Stimulated activated memory B cell treated with anti-CD40 and anti-IgM and Interleukin-4, amounts not matched to agents 10 μg/mL and 1 μg/mL and 100 μg/mL, for 72 hours (primary cell): Measurements from ENCODE around the gene DQX1.

Experiments
- ATAC-seq: fragments of 150-1000 bp; cut with Tn5 transposase; 2 replicates; pipeline ENCODE4 v1.10.0; 2021
- H3K27ac Mint-ChIP-seq: one replicate; pipeline ENCODE4 v1.8.0; 2022; ENCODE audit warnings: mild to moderate bottlenecking, mixed read lengths
- H3K27me3 Mint-ChIP-seq: one replicate; pipeline ENCODE4 v1.8.0; 2022; ENCODE audit warnings: mixed read lengths
- H3K36me3 Mint-ChIP-seq: one replicate; pipeline ENCODE4 v1.8.0; 2022; ENCODE audit warnings: mixed read lengths
- H3K4me1 Mint-ChIP-seq: one replicate; pipeline ENCODE4 v1.8.0; 2022; ENCODE audit warnings: mixed read lengths
- H3K4me3 Mint-ChIP-seq: one replicate; pipeline ENCODE4 v1.8.0; 2022; ENCODE audit warnings: mild to moderate bottlenecking, moderate library complexity, mixed read lengths
- H3K9me3 Mint-ChIP-seq: one replicate; pipeline ENCODE4 v1.8.0; 2022; ENCODE audit warnings: mixed read lengths

The DQX1 gene

GRCh38 chr2:74512744-74513604, 13.1 kb downstream of the DQX1 start:
- Mint-ChIP-seq H3K27ac (no peak overlapping the region), H3K4me1 (peaks cover 29% of the 10 kb centered on the region), H3K9me3 (no peaks in the 10 kb centered on the region), H3K4me3 (no peak overlapping the region), H3K27me3 (peaks cover 57% of the 10 kb centered on the region), H3K36me3 (no peaks in the 10 kb centered on the region)
- ATAC-seq: no peak

DNA sequence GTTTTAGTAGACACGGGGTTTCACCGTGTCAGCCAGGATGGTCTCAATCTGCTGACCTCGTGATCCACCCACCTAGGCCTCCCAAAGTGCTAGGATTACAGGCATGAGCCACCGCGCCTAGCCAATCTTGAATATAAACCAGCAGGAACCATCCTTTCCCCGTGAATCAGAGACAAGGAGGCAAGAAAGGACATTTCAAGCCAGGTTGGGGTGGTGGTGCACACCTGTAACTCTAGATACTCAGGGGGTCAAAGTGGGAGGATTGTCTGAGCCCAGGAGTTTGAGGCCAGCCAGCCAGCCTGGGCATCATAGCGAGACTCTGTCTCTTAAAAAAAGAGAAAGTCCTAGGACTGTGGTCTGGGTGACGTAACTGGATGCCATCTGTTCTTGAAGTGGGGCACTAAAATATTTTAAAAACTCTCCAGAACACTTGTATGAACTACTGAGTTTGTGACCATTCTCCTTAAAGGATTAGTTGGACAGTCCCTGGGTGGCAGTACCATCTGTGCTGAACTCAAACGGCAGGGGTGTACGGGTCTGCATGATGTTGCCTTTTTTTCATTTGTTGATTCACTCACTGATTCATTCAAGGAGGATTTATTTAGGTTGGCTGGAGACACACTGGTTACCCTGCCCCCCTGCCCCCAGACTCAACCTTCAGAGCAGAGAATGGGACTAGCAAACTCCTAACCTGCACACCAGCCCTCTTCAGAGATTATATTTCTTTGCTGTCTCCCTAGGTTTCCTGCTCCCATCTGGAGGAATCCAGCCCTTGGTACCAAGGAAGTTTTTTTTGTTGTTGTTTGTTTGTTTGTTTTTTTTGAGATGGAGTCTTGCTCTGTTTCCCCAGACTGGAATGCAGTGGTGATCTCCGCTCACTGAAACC, 14.7 kb downstream of the DQX1 start:
- peaks cover 40% of the 10 kb centered on the region for H3K27me3 Mint-ChIP-seq
- H3K4me1 Mint-ChIP-seq: peaks cover 33% of the 10 kb centered on the region
- H3K4me3 Mint-ChIP-seq: no peak overlapping the region
- no peaks in the 10 kb centered on the region for H3K9me3 Mint-ChIP-seq
- peaks cover 4% of the 10 kb centered on the region for H3K36me3 Mint-ChIP-seq
- no peak overlapping the region for H3K27ac Mint-ChIP-seq
- ATAC-seq: no peak

- H3K36me3 Mint-ChIP-seq: peaks cover 12% of the 10 kb centered on the region
- ATAC-seq: no peak
- no peak overlapping the region for H3K4me3 Mint-ChIP-seq
- no peaks in the 10 kb centered on the region for H3K9me3 Mint-ChIP-seq
- H3K4me1 Mint-ChIP-seq: peaks cover 32% of the 10 kb centered on the region
- H3K27me3 Mint-ChIP-seq: peaks cover 30% of the 10 kb centered on the region
- no peak overlapping the region for H3K27ac Mint-ChIP-seq
These were observed 15.8 kb downstream of the DQX1 start for GRCh38 chr2:74510272-74510671.

GRCh38 chr2:74507926-74508520, 18.0 kb downstream of the DQX1 start:
- peak overlapping the region; percentile 89 for H3K4me3 Mint-ChIP-seq
- peak; percentile 22 for ATAC-seq
- peaks cover 26% of the 10 kb centered on the region for H3K27me3 Mint-ChIP-seq
- peak overlapping the region; percentile 97 for H3K27ac Mint-ChIP-seq
- no peaks in the 10 kb centered on the region for H3K9me3 Mint-ChIP-seq
- H3K4me1 Mint-ChIP-seq: peaks cover 47% of the 10 kb centered on the region
- peaks cover 24% of the 10 kb centered on the region for H3K36me3 Mint-ChIP-seq

DNA sequence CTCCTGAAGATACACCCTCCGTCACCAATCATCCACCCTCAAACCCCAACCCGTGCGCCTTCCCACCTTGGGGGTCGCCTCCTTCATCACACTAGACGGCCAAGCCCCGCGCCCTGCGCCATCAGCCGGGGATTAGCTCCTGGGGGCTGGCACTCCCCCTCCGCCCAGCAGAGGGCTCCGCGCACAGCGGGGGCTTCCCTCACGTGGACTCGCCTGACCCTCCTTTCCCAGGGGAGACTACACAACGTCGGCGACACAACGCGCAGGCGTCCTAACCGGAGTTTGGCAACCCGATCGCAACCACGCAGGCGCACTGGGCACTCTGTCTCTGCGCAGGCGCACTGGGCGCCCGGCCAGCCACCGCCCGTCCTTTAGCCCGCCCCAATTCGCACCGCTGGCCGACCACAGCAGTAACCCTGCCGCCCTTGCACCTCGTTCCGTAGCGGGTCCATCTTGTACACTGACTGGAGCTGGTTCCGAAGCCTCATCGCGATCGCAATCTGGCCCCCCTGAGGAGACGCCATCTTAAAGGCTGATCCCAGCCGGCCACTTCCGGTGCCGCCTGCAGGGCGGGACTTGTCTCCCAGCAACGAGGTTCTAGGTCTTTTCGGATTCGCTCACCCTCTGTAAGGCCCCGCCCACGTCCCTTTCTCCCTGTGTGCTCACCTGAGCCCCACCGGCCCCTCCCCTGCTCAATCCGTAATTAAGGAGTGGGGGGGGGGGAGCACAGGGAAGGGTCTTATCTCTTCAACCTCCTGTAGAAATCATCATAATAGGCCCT, 18.7 kb downstream of the DQX1 start, which contains the start of gene PCGF1:
Gene PCGF1, minus strand, starts transcription at position 551 of the 781 bp plus-strand sequence. Its CDS starts 27 bp downstream, at position 524.
- ATAC-seq: peak; percentile 95
- peaks cover 20% of the 10 kb centered on the region for H3K27me3 Mint-ChIP-seq
- peak within 1 kb of the TSS; percentile 89 for H3K4me3 Mint-ChIP-seq
- H3K4me1 Mint-ChIP-seq: peaks cover 53% of the 10 kb centered on the region
- peaks cover 24% of the 10 kb centered on the region for H3K36me3 Mint-ChIP-seq
- H3K9me3 Mint-ChIP-seq: no peaks in the 10 kb centered on the region
- H3K27ac Mint-ChIP-seq: peak within 1 kb of the TSS; percentile 97

GRCh38 chr2:74505448-74506246, 20.4 kb downstream of the DQX1 start:
- Mint-ChIP-seq H3K9me3 (no peaks in the 10 kb centered on the region), H3K36me3 (peaks cover 24% of the 10 kb centered on the region), H3K27me3 (peaks cover 28% of the 10 kb centered on the region), H3K27ac (peak overlapping the region; percentile 80), H3K4me3 (no peak overlapping the region), H3K4me1 (peaks cover 63% of the 10 kb centered on the region)
- no peak for ATAC-seq

DNA sequence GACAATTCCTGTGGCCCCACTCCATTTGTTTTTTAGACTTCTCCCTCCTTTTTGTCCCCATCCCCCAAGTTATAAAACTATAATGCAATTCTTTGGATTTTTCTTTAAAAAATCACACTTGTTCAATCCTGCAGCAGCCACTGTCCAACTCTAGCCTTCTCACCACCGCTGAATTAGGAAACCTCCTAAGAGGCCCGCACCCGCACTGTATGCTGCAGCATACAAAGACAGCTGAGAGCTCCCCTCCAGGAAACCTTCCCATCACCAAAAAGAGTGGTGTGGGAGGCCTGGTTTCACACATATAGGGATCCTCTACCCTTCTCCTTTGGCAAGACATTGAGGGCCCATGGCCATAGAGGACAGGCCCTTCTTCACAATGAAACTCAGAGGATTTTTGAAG, 21.4 kb downstream of the DQX1 start:
- peaks cover 39% of the 10 kb centered on the region for H3K27me3 Mint-ChIP-seq
- peaks cover 24% of the 10 kb centered on the region for H3K36me3 Mint-ChIP-seq
- peak overlapping the region; percentile 80 for H3K27ac Mint-ChIP-seq
- H3K4me3 Mint-ChIP-seq: peak overlapping the region; percentile 76
- peaks cover 70% of the 10 kb centered on the region for H3K4me1 Mint-ChIP-seq
- no peaks in the 10 kb centered on the region for H3K9me3 Mint-ChIP-seq
- no peak for ATAC-seq

DNA sequence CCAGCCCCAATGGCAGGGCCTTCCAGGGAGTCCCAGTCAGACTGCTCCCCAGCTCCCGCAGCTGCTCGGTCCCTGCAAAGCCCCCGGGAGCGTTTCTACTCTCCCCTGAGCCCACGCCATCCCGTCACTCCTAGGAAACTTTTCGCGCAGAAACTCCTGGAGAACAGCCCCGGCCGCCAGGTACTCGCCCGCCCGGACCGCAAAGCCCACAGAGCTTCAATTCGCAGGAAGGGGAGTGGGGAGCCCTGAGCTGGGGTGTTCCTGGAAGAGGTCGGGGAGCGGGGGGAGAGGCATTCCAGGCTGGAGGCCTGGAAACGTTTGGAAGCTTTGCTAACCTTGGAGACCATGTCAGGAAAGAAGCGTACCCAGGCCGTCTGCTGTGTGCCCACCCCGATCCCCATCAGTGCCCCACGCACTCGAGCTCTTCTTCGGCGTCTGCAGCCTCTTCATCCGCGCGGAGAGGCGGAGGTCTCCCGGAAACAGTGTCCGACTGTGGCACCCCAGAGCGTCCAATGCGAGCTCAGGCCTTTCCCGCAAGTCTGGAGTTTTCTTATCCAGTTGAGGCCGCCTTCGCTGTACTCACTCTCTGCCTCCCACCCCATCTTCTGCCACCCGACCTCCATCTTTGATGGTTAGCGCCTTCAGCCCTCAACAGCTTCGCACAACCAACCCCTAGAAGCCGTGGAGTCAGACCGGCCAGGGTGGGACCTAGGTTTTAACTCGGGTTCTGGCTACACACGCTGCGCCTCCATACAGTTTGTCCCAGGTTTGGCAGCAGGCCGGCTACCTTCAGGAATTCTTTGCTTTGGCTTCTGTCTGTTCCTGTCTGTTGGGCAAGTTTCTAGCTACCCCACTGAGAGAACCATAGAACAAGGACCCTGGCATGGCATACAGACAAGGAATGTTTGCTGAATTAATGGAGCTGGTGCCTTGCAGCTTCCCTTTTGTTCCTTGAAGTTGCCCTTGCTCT, 22.2 kb downstream of the DQX1 start:
- no peak for ATAC-seq
- peaks cover 47% of the 10 kb centered on the region for H3K27me3 Mint-ChIP-seq
- peak overlapping the region; percentile 76 for H3K4me3 Mint-ChIP-seq
- H3K27ac Mint-ChIP-seq: peak overlapping the region; percentile 80
- H3K4me1 Mint-ChIP-seq: peaks cover 76% of the 10 kb centered on the region
- H3K36me3 Mint-ChIP-seq: peaks cover 24% of the 10 kb centered on the region
- H3K9me3 Mint-ChIP-seq: no peaks in the 10 kb centered on the region

DNA sequence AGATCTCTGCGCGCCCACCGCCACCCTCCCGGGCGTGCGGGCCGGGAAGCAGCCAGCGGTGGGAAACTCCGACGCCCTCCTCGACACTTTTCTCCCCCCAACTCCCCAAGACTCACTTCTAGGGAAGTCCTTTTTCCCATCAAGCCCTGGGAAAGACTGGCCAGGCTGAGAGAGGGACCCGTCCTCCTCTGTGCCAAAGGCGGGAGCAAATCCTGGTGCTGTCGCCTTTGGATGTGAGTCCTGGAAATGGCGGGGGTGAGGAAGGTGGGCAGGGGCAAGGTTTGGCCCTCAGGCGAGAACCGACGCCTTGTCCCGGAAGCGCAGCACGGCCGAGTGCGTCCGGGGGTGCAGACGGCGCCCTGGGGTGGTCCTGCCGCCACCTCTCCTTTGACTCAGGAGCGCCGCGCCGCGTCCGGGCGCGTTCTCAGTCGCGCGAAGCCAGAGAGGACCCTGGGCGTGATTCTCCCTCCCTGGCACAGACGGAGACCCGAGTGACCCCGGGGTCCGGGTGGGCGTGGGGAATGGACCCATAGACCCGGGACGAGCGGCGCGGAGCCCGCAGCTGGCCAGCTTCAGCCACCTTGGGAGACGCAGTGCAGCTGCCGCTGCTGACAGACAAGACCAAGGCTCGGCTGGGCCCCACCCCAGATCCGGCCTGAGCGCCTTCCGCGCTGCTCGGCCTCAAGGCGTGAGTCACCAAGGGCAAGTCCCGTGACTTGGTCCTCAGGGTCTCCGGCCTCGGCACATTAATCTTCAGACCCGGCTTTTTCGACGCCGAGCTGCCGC, 23.1 kb downstream of the DQX1 start:
- Mint-ChIP-seq H3K36me3 (peaks cover 24% of the 10 kb centered on the region), H3K9me3 (no peaks in the 10 kb centered on the region), H3K4me1 (peaks cover 76% of the 10 kb centered on the region)

DNA sequence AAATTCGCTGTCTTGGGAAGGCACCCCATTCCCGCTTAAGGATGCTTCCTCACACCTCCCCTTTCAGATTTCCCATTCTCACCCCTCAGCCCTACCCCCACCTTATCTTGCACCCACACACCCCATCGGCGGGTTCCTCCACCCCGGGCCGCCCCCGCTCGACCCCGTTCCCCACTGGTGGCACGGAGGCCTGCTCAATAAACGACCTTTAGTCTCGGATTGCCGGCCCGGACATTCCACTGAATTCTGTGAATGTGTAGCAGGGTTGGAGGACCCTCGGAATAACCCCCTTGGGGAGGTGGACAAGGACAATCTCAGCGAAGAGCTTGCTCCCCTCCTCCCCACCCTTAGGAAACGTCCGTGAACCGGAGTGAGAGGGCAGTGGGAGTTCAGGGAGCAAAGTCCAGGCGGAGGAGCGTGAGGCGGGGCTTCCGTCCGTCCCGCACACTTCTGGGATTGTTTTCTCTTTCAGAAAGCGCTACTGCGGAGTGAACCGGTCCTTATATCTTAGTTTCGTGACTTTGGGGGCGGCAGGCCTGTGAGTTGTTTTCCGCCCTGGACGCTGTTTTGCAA, 23.8 kb downstream of the DQX1 start:
- no peak for ATAC-seq
- peaks cover 62% of the 10 kb centered on the region for H3K27me3 Mint-ChIP-seq
- H3K4me3 Mint-ChIP-seq: peak overlapping the region; percentile 76
- no peaks in the 10 kb centered on the region for H3K9me3 Mint-ChIP-seq
- peaks cover 24% of the 10 kb centered on the region for H3K36me3 Mint-ChIP-seq
- H3K4me1 Mint-ChIP-seq: peaks cover 81% of the 10 kb centered on the region
- H3K27ac Mint-ChIP-seq: peak overlapping the region; percentile 80

More for the DNA sequence above, 23.1 kb downstream of the DQX1 start:
- peak overlapping the region; percentile 80 for H3K27ac Mint-ChIP-seq
- H3K4me3 Mint-ChIP-seq: peak overlapping the region; percentile 76
- peaks cover 56% of the 10 kb centered on the region for H3K27me3 Mint-ChIP-seq
- peak; percentile 61 for ATAC-seq

DNA sequence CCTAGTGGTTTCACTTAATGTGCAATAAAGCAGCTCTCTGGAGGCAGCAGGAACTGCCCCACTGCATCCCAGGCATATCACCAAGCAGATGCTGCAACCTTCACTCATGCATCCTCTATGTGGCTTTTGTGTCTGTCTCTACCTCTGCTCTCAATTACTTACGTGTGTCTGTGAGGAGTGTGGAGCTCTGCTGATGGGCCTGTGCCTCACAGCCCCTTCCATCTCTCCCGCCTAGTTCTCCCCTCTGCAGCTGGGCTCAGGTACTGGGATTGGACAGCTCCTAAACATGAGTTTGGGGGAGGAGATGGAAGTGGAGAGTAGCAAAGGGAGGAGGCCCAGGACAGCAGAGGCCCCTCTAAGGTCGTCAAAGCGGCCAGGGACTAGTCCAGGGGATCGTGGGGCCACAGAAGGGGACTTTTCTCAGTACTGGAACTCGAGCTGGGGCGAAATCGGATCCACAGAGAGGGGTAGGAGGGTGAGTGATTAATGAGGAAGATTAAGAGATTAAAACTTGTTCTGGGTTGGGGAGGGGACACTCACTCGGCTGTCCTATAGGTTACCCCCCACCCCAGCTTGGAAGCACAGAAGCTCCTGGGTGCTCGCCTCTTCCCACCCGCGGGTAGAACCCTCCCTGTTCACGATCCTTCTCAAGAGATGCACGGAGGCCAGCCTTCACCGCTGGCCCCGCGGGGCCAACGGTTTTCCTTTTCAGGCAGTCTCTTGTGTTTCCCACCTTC, 24.5 kb downstream of the DQX1 start:
- no peak for ATAC-seq
- H3K4me3 Mint-ChIP-seq: peak overlapping the region; percentile 55
- peaks cover 62% of the 10 kb centered on the region for H3K27me3 Mint-ChIP-seq

DNA sequence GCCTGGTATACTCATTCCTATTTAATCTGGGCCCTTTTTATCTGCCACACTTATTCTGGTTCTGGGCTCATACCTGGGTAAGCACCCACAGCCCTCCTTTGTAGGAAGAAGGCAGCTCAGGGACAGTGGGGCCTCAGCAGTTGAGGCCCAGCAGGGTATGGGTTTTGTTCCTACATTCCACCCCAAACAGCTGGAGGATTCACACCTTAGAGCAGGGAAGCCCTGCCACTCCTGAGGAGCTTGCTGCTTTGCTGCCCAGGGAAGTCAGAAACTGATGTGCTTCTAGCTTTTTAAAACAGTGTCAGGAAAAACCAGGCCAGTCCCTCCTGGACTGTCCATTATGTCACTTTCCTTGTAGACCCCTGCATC, 25.5 kb downstream of the DQX1 start:
- no peaks in the 10 kb centered on the region for H3K9me3 Mint-ChIP-seq

More for the DNA sequence above, 24.5 kb downstream of the DQX1 start:
- peaks cover 74% of the 10 kb centered on the region for H3K4me1 Mint-ChIP-seq
- H3K36me3 Mint-ChIP-seq: peaks cover 21% of the 10 kb centered on the region
- no peaks in the 10 kb centered on the region for H3K9me3 Mint-ChIP-seq
- H3K27ac Mint-ChIP-seq: no peak overlapping the region

More for the DNA sequence above, 25.5 kb downstream of the DQX1 start:
- H3K4me3 Mint-ChIP-seq: no peak overlapping the region
- peaks cover 62% of the 10 kb centered on the region for H3K27me3 Mint-ChIP-seq
- no peak overlapping the region for H3K27ac Mint-ChIP-seq
- no peak for ATAC-seq
- H3K36me3 Mint-ChIP-seq: peaks cover 15% of the 10 kb centered on the region
- H3K4me1 Mint-ChIP-seq: peaks cover 67% of the 10 kb centered on the region
